ENCODE results near the gene SCAMP3. TPM values are rescaled to one million over a fixed set of nuclear protein-coding genes. Genes with fewer than 3 reads are reported as not detected.
"Not testable (repeated sequence)": the region's sequence is repeated elsewhere in the genome, so short reads cannot be mapped to it uniquely, and the experiment has no call there.

Gene SCAMP3
- total RNA-seq, 3 donors from 2014 or later, result 193 to 214 (median 208) TPM

DNA sequence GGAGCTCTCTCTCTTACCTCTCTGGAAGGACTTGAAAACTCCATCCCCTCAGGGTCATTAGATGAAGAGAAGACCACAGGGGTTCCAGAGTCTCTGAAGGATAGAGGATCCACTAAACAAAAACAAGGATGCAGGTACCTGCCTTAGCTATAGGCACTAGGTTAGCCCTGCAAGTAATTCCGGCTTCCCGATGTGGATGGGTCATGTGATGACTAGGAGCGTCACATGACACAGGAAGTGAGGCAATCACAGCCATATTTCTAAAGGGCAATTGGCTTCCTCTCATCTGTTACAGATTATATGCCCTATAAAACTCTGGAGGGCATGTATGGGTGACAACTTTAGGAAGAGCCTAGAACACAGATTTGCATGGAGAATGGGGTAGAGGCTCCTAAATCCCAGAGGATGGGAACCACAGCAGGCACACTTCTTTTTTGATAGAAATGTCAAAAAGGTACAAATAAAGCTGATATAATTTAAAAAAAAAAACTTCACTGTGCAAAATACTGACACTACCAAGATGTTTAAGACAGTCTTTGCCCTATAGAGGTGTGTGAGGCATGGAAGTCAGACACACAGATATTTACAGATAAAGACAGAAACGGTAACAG lies 21.0 kb downstream of the SCAMP3 start:
- peaks cover 47% of the 10 kb centered on the region for H3K4me1 Mint-ChIP-seq (ENCODE audit: low read depth)
- DNase-seq (peak; percentile 49), ATAC-seq (peak; percentile 27 to 34)
- H3K4me3 Mint-ChIP-seq, result peak overlapping the region; percentile 83
- peaks cover 3% of the 10 kb centered on the region for H3K36me3 Mint-ChIP-seq (ENCODE audit: insufficient read depth)
- no peaks in the 10 kb centered on the region for H3K9me3 Mint-ChIP-seq
- H3K27me3 Mint-ChIP-seq (ENCODE audit: low read depth), result peaks cover 2% of the 10 kb centered on the region

GRCh38 chr1:155236451-155236850 lies 25.7 kb downstream of the SCAMP3 start:
- peaks cover 29% of the 10 kb centered on the region for H3K4me1 Mint-ChIP-seq (ENCODE audit: low read depth)
- H3K27me3 Mint-ChIP-seq (ENCODE audit: low read depth), result no peaks in the 10 kb centered on the region
- peaks cover 7% of the 10 kb centered on the region for H3K36me3 Mint-ChIP-seq (ENCODE audit: insufficient read depth)
- DNase-seq (no peak), ATAC-seq (no peak)
- H3K9me3 Mint-ChIP-seq, result no peaks in the 10 kb centered on the region
- H3K4me3 Mint-ChIP-seq, result no peak overlapping the region

DNA sequence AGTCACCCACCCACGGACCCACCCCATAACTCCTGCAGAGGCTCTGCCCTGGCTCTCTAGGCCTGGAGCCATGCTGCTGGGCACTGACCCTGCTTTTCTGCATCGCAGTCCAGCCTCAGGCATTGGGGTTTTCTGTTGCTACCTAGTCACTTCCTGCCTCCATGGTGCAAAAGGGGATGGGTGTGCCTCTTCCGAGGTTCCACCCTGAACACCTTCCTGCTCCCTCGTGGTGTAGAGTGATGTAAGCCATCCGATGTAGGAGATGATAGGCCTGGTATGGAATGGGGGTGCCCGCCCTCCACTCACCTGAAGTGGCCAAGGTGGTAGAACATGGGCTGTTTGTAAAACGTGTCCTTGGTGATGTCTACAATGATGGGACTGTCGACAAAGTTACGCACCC lies 26.8 kb downstream of the SCAMP3 start:
- DNase-seq; H3K4me3 Mint-ChIP-seq; H3K36me3 Mint-ChIP-seq (ENCODE audit: insufficient read depth); H3K9me3 Mint-ChIP-seq; H3K27me3 Mint-ChIP-seq (ENCODE audit: low read depth); ATAC-seq: not testable (repeated sequence)
- H3K4me1 Mint-ChIP-seq (ENCODE audit: low read depth), result peaks cover 18% of the 10 kb centered on the region

GRCh38 chr1:155233502-155233901 lies 28.7 kb downstream of the SCAMP3 start:
- DNase-seq; ATAC-seq; H3K4me3 Mint-ChIP-seq; H3K9me3 Mint-ChIP-seq; H3K36me3 Mint-ChIP-seq (ENCODE audit: insufficient read depth); H3K27me3 Mint-ChIP-seq (ENCODE audit: low read depth): not testable (repeated sequence)
- peaks cover 10% of the 10 kb centered on the region for H3K4me1 Mint-ChIP-seq (ENCODE audit: low read depth)

- ATAC-seq, H3K9me3 Mint-ChIP-seq: not testable (repeated sequence)
Measured at GRCh38 chr1:155232001-155232978, 29.9 kb downstream of the SCAMP3 start.

GRCh38 chr1:155231302-155231701 lies 30.9 kb downstream of the SCAMP3 start:
- not testable (repeated sequence) for H3K9me3 Mint-ChIP-seq; ATAC-seq; H3K36me3 Mint-ChIP-seq (ENCODE audit: insufficient read depth); DNase-seq; H3K4me3 Mint-ChIP-seq; H3K27me3 Mint-ChIP-seq (ENCODE audit: low read depth)
- H3K4me1 Mint-ChIP-seq (ENCODE audit: low read depth), result peaks cover 21% of the 10 kb centered on the region

More at GRCh38 chr1:155232001-155232978, 29.9 kb downstream of the SCAMP3 start:
- DNase-seq; H3K36me3 Mint-ChIP-seq (ENCODE audit: insufficient read depth); H3K27me3 Mint-ChIP-seq (ENCODE audit: low read depth); H3K4me3 Mint-ChIP-seq: not testable (repeated sequence)
- H3K4me1 Mint-ChIP-seq (ENCODE audit: low read depth), result peaks cover 15% of the 10 kb centered on the region

- Mint-ChIP-seq H3K4me1 (ENCODE audit: low read depth) (peaks cover 17% of the 10 kb centered on the region), H3K27me3 (ENCODE audit: low read depth) (no peaks in the 10 kb centered on the region), H3K4me3 (peak overlapping the region; percentile 94), H3K9me3 (no peaks in the 10 kb centered on the region), H3K36me3 (ENCODE audit: insufficient read depth) (no peaks in the 10 kb centered on the region)
- ATAC-seq, result no peak
- DNase-seq, result no peak
Measured at GRCh38 chr1:155228096-155228427, 34.1 kb downstream of the SCAMP3 start.

GRCh38 chr1:155227261-155228095 lies 34.7 kb downstream of the SCAMP3 start:
- Mint-ChIP-seq H3K9me3 (no peaks in the 10 kb centered on the region), H3K4me3 (peak overlapping the region; percentile 94), H3K36me3 (ENCODE audit: insufficient read depth) (no peaks in the 10 kb centered on the region), H3K27me3 (ENCODE audit: low read depth) (no peaks in the 10 kb centered on the region), H3K4me1 (ENCODE audit: low read depth) (peaks cover 17% of the 10 kb centered on the region)
- DNase-seq (peak; percentile 100), ATAC-seq (peak; percentile 96 to 99)

GRCh38 chr1:155226910-155227260 lies 35.3 kb downstream of the SCAMP3 start:
- DNase-seq (peak; percentile 51), ATAC-seq (peak; percentile 19 to 50)
- Mint-ChIP-seq H3K4me1 (ENCODE audit: low read depth) (peaks cover 17% of the 10 kb centered on the region), H3K4me3 (peak overlapping the region; percentile 94), H3K9me3 (no peaks in the 10 kb centered on the region), H3K36me3 (ENCODE audit: insufficient read depth) (no peaks in the 10 kb centered on the region), H3K27me3 (ENCODE audit: low read depth) (no peaks in the 10 kb centered on the region)

DNA sequence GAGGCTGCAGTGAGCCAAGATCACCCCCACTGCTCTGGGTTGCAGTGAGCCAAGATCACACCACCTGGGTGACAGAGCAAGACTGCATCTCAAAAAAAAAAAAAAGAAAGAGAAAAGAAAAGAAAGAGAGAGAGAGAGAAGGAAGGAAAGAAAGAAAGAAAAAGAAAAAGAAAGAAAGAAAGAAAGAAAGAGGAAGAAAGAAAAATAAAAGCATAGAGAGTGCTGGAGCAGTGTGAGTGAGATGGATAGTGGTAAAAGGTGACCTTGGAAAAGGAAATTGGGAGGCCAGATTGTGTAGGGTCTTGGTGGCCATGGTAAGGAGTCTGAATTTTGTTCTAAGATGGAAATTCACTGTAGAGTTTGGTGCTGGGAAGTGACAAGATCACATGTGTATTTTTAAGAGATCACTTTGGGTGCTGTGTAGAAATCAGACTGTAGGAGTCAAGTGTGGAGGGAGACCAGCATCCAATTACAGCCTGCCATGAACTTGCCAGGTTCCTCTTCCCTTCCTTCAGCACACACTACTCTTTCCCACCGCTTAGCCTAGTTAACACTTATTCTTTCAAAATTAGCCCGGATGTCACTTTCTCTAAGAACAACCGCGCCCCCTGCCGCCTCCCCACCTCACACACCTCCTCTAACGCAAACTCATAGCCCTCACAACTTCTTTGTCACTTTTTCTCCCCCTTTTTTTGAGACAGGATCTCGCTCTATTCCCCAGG lies 35.8 kb downstream of the SCAMP3 start:
- no peaks in the 10 kb centered on the region for H3K36me3 Mint-ChIP-seq (ENCODE audit: insufficient read depth)
- ATAC-seq (peak; percentile 43 to 53), DNase-seq (peak; percentile 90)
- no peaks in the 10 kb centered on the region for H3K27me3 Mint-ChIP-seq (ENCODE audit: low read depth)
- no peaks in the 10 kb centered on the region for H3K9me3 Mint-ChIP-seq
- H3K4me3 Mint-ChIP-seq, result peak overlapping the region; percentile 94
- H3K4me1 Mint-ChIP-seq (ENCODE audit: low read depth), result peaks cover 17% of the 10 kb centered on the region

GRCh38 chr1:155225404-155225759 lies 36.8 kb downstream of the SCAMP3 start:
- ATAC-seq; H3K27me3 Mint-ChIP-seq (ENCODE audit: low read depth); H3K36me3 Mint-ChIP-seq (ENCODE audit: insufficient read depth); H3K9me3 Mint-ChIP-seq; DNase-seq: not testable (repeated sequence)
- peaks cover 21% of the 10 kb centered on the region for H3K4me1 Mint-ChIP-seq (ENCODE audit: low read depth)
- peak overlapping the region; percentile 94 for H3K4me3 Mint-ChIP-seq

DNA sequence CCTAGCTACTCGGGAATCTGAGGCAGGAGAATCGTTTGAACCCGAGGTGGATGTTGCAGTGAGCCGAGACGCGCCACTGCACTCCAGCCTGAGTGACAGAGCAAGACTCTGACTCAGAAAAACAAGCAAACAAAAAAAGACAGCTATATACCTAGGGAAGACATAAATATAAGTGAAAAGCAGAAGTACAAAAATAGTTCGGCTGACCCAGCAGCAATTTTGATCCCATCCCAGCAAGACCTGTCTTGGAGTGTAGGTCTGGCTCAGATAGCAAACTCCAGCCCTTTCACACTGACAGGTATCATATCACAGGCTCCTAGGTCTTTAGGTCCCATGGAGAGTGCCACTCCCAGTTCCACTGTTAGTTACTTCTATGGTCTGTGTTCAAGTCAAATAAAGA lies 39.1 kb downstream of the SCAMP3 start:
- DNase-seq (no peak), ATAC-seq (no peak)
- Mint-ChIP-seq H3K27me3 (ENCODE audit: low read depth) (no peaks in the 10 kb centered on the region), H3K9me3 (no peaks in the 10 kb centered on the region), H3K4me1 (ENCODE audit: low read depth) (peaks cover 35% of the 10 kb centered on the region), H3K36me3 (ENCODE audit: insufficient read depth) (no peaks in the 10 kb centered on the region), H3K4me3 (no peak overlapping the region)

DNA sequence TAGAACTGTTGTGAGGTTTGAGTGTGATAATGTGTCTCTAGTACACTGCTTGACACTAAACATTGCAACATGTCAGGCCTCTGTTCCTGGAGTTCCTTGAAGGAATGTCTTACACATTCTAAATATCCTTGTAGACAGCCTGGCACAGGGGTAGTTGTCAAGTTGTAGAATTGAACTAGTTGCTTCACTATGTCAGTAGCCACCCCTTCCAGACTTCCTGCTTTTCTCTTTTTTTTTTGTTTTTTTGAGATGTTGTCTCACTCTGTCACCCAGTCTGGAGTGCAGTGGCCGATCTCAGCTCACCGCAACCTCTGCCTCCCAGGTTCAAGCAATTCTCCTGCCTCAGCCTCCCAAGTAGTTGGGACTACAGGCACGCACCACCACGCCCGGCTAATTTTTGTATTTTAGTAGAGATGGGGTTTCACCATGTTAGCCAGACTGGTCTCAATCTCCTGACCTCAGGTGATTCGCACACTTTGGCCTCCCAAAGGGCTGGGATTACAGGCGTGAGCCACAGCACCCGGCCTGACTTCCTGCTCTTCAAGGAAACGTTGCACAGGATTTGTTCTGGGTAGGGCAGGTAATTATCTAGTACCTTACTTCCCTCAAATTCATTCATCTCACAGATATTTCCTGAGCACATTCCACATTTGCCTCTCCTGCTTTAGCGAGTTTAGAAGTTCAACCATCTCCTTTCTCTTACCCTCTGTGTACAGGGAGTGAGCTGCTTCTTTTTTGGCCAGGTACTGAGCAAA lies 41.8 kb downstream of the SCAMP3 start:
- not testable (repeated sequence) for ATAC-seq; H3K27me3 Mint-ChIP-seq (ENCODE audit: low read depth); H3K9me3 Mint-ChIP-seq; H3K36me3 Mint-ChIP-seq (ENCODE audit: insufficient read depth); H3K4me3 Mint-ChIP-seq; DNase-seq
- H3K4me1 Mint-ChIP-seq (ENCODE audit: low read depth), result peaks cover 22% of the 10 kb centered on the region

Measured in activated T-cell treated with anti-CD3 and anti-CD28 coated beads, Interleukin-2, amount 50 U/mL, for 4 hours (primary cell).